HG02759 (cell line): ENCODE results near the gene ARCN1.
"Not testable (repeated sequence)": the region's sequence is repeated elsewhere in the genome, so short reads cannot be mapped to it uniquely, and the experiment has no call there.

Experiments used
- ATAC-seq: cut with Tn5 transposase; IDR thresholded peaks from one replicate; pipeline ENCODE4 v1.9.1; 2021; ENCODE audit warnings: mild to moderate bottlenecking, moderate library complexity; ENCODE audit not compliant: unreplicated experiment

ARCN1 gene

DNA sequence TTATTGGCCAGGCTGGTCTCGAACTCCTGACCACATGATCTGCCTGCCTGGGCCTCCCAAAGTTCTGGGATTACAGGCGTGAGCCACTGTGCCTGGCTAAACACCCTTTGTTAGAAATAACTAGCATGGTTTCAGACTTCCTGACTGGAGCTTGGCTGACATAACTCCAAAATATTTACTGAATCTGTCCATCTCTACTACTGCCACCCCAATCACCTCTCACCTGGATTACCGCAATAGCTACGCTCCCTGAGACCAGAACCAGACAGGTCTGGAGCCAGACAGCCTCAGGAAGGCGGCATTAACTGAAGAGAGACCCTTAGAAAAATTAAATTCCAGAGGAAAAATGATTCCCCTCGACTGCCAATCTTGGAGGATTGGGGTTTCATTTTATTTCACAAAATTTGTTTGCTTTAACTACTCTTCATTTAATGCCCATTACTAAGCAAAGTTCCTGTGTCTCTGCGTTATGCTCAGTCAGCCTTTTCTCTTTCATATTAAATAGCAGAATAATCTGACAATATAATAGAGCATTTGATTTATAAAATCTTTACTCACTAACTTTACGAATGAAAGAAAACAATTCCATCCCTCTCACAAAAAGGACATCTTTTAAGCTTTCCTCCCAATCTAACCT lies 28.1 kb upstream of the ARCN1 start:
- no peak for ATAC-seq

DNA sequence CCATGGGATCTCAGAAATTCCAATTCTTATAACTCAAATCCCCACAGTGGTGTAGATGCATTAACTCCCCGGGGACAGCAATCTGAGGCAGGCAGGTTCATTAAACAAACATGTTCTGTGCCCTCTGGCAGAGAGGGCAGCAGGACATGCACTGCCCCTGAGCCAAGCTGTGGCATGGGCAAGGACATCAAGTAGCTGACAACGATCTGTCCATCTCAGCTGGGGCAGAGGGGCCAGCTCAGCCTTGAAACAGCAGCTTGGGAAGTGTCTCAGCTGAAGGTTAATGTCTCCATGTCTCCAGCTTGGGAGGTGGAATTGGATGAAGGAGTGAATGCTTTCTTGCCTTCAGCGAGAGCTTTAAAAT lies 27.6 kb upstream of the ARCN1 start:
- ATAC-seq, result no peak

DNA sequence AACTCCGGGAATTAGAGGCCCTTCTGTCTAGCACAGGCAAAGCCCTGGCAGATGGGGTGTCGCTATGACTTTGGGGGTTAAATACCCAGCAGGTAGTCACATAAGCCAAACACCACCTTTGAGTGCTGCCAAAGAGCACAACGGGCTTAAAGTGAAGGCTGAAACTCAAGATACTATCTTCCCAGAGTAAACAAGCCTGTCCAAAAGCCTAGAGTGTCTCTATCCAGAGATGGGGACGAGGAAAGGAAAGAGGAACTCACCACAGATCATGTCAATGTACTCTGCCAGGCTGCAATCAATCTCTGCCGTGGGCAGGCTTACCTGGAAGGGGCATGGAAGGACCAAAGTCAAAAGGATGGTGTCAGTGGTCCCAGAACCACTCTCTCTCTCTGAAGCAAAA lies 26.7 kb upstream of the ARCN1 start:
- no peak for ATAC-seq

DNA sequence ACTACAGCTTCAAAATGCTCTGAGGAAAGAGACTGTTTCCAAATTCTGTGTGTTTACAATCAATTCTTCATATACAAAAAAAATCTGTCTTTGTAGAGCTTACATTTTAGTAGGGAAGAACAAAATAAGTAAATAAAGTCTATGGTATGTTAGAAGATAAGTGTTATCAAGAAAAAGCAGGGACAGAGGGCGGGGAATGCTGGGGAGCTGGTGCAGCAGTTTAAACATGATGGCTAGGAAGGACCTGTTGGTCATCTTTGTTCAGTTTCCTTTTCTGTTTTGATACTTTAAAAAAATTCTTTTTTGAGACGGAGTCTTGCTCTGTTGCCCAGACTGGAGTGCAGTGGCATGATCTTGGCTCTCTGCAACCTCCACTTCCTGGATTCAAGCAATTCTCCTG lies 25.1 kb upstream of the ARCN1 start:
- ATAC-seq, result no peak

DNA sequence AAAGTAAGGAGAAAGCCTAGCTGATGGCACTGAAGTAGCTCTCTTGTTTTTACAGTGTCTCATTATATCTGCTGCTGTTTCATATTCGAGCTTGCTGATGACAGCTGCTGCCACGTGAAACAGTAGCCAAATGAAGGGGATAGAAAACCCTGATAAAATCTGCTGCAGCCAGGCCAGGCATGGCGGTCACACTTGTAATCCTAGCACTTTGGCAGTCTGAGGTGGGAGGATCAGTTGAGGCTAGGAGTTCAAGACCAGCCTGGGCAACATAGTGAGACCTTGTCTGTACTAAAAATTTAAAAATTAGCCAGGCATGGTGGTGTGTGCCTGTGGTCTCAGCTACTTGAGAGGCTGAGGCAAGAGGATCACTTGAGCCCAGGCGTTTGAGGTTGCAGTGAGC lies 19.9 kb upstream of the ARCN1 start:
- no peak for ATAC-seq

DNA sequence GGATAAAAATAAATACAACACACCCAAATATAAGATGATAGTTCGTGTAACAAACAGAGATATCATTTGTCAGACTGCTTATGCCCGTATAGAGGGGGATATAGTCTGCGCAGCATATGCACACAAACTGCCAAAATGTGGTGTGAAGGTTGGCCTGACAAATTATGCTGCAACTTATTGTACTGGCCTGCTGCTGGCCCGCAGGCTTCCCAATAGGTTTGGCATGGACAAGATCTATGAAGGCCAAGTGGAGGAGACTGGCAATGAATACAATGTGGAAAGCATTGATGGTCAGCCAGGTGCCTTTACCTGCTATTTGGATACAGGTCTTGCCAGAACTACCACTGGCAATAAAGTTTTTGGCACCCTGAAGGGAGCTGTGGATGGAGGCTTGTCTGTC lies 11.4 kb upstream of the ARCN1 start:
- ATAC-seq, result no peak

DNA sequence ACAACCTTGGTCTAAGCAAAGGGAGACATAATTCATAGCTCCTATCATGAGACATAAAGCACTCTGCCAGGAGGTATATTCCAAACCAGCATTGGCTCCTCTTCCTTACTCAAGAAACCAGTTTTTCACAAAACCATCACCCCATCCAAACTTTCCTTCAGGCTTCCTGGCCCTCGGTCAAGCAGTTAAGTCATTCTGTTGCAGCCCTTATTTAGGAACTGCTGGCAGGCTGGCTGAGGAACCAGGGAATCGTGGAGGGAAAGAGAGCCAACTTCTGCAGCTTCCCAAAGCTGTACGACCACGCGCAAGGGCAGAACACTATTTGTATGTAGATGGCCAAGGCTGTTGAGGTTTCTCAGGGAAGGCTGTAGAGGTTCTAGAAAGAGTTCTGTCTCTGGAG lies 7.2 kb upstream of the ARCN1 start:
- no peak for ATAC-seq

DNA sequence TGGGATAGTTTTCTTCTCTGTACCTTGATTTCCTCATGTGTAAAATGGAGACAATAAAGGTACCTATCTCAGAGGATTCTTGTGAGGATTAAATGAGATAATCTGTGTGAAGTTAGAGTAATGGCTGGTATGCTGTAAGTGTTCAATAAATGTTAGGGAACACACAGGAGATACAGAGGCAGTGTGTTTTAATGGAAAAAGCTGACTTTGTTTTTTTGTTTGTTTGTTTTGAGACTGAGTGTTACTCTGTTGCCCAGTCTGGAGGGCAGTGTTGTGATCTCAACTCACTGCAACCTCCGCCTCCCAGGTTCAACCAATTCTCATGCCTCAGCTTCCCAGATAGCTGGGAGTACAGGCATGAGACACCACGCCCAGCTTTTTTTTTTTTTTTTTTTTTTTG lies 2.5 kb upstream of the ARCN1 start:
- no peak for ATAC-seq

DNA sequence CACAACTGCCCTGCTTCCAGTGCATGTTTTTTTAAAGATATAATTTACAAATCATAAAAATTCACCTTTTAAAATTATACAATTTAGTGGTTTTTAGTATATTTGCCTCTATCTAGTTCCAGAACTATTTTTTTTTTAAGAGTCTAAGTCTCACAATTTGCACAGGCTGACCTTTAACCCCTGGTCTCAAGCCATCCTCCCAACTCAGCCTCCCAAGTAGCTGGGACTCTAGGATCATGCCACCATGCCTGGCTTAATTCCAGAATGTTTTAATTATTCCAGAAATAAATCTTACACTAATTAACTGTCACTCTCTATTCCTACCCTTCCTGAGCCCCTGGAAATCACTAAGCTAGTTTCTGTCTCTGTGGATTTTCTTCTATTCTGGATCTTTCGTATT lies 1.4 kb upstream of the ARCN1 start:
- no peak for ATAC-seq

DNA sequence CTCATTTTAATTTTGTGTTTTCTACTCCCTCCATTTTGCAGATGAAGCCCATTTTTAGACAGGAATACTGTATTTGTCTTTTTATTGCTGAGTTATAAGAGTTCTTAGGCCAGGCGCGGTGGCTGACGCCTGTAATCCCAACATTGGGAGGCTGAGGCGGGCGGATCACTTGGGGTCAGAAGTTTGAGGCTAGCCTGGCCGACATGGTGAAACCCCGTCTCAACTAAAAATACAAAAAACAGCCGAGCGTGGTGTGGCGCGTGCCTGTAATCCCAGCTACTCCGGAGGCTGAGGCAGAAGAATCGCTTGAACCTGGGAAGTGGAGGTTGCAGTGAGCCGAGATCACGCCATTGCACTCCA lies 528 bp upstream of the ARCN1 start:
- ATAC-seq, result not testable (repeated sequence)

DNA sequence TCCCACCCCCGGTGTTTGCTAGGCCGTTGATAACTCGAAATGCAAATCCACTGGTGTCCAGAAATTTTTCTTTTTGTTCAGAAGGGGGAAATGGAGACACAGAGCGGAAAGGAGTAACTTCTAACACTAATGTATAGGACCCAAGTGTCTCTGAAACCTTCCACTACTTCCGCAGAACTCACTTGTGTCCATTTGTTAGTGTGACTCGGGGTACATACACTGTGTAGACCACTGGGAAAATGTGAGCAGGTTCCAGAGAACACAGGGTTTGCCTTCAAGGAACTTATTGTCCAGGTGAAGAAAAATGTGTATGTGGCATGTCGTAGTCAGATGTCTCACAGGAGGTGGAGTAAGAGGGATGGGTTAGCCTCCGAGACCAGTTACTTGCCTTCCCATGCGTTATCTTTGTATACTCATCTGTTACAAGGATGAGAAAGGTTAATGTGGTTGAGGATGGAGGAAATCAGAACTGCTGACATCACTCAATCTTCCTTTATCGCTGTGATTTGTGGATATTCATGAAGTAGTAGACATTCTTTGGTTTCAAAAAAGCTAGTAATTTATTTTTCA lies 857 bp downstream of the ARCN1 start:
- ATAC-seq, result peak; percentile 14

DNA sequence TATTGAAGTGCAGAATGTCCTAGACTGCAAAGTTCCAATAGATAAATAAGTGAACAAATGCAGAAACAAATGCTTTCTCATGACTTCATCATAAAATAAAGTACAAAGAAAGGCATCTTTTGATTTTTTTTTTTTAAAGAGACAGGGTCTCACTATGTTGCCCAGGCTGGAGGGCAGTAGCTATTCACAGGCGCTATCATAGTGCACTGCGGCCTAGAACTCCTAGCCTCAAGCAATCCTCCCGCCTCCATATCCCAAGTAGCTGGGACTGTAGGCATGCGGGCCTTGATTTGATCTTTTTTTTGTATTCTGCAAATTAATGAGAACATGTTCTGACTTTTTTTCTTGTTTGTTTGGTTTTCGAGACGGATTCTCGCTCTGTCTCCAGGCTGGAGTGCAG lies 2.4 kb downstream of the ARCN1 start:
- no peak for ATAC-seq

DNA sequence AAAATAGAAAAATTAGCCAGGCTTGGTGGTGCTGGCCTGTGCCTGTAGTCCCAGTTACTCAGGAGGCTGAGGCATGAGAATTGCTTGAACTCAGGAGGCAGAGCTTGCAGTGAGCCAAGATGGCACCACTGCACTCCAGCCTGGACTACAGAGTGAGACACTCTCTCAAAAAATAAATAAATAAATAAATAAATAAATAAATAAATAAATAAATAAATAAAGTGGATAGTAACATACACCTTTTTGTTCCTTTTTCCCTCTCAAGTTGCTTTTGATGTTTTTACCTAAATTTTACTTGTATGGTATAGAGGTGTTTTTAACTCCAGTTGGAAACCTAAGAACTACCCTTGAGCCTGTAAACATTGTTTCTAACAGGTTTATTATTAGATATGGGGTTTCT lies 5.8 kb downstream of the ARCN1 start:
- not testable (repeated sequence) for ATAC-seq

DNA sequence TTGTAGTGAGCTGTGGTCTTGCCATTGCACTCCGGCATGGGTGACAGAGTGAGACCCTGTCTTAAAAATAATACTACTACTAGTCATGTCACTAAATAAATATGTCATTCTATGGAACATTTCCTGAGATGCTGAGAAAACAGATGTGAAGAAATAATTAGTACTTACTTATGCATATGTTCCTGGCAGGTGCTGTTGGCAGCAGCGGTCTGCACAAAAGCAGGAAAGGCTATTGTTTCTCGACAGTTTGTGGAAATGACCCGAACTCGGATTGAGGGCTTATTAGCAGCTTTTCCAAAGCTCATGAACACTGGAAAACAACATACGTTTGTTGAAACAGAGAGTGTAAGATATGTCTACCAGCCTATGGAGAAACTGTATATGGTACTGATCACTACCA lies 8.8 kb downstream of the ARCN1 start:
- no peak for ATAC-seq

DNA sequence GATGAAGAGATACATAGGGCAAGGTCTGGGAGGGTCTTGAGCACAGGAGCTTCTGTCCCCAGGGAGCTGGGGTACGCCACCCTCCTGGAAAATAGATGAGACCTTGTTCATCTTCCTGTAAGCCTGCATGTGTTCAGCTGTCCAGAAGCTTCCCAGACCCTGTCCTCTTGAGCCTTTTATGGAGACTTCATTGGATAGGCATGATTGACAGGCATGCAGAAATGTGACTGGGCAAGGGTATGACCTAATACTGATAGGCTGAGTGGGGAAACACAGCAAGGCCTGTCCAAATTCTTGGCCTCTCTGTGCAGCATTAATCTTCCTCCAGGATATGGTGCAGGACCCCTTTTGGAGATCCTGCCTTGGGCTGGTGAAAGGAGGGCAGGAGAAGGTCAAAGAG lies 15.7 kb downstream of the ARCN1 start:
- no peak for ATAC-seq

DNA sequence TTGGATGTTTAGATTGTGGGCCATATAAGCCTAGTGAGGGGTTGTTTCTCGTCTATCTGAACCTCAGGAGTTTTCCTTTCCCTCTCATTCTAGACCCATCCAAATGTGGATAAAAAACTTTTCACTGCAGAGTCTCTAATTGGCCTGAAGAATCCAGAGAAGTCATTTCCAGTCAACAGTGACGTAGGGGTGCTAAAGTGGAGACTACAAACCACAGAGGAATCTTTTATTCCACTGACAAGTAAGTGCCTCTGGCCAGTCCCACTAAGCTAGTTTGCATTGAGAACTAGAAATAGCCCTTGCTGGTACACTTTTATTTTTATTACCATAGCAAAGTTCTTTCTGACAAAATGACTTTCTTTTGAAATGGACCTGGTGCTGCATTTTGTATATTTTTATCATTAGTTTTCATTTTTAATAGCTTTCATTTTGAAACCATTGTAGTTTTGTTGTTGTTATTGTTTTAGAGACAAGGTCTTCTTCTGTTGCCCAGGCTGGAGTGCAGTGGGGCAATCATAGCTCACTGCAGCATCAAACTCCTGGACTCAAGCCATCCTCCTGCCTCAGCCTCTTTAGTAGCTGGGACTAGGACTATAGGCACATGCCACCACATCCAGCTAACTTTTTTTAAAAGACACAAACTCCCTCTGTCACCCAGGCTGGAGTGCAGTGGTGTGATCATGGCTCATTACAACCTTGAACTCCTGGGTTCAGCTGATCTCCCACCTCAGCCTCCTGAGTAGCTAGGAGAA lies 20.6 kb downstream of the ARCN1 start:
- no peak for ATAC-seq

DNA sequence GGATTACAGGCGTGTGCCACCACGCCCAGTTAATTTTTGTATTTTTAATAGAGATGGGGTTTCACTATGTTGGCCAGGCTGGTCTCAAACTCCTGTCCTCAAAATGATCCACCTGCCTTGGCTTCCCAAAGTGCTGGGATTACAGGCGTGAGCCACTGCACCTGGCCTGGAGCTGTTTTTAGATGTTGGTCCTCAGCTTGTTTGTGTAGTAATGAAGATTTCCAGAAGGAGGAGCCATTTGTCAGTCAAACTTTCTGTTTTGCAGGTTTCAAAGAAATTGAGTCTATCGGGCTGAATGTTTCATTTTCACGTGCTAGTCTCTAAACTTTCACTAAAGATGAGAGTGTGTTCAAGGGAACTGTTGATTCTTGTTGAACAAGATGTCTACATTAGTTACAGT lies 22.8 kb downstream of the ARCN1 start:
- ATAC-seq, result not testable (repeated sequence)

DNA sequence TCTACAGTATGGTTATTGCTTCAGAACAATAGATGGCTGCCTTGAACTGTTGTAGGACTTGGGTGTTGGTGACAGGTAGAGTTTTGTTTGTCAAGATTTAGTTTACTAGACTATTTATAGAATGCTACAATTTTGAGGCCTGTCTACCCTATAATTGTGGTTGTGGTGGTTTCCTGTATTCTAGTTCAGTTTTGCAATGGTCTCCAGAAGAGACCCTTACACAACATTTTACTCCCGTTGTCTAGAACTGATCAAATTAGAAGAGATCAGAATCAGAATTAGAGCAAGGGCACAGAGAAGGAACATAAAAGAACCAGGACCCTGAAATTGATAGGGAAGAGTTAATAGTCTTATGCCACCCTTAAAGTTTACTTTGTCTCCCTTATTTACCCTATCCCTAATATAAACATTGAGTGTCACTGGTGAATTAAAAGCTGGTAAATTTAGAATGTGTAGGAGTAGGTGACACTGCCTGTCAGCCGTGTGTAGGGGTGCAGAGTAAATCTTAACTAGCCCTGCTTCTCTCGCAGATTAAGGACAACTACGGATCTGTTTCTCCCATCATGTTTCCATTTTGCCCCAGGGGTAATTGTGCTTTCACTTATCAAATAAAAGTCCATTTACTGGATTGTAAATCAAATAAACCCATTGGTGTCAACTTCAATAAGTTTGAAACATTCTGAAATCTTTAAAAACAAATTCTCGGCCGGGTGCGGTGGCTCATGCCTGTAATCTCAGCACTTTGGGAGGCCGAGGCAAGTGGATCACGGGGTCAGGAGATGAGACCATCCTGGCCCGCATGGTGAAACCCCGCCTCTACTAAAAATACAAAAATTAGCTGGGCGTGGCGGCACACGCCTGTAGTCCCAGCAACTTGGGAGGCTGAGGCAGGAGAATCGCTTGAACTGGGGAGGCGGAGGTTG lies 24.3 kb downstream of the ARCN1 start:
- ATAC-seq, result no peak

DNA sequence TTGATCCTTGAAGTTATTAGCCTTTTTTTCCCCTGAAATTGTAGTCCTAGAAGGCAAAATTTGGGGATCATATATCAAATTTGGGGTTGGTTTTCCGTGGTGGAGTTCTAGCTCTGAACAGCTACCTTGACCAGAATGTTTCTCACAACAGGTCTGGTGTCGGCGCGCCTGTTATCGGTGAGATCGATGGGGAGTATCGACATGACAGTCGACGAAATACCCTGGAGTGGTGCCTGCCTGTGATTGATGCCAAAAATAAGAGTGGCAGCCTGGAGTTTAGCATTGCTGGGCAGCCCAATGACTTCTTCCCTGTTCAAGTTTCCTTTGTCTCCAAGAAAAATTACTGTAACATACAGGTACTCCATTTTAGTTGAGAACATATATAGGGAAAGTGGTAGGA lies 25.3 kb downstream of the ARCN1 start:
- ATAC-seq, result no peak

DNA sequence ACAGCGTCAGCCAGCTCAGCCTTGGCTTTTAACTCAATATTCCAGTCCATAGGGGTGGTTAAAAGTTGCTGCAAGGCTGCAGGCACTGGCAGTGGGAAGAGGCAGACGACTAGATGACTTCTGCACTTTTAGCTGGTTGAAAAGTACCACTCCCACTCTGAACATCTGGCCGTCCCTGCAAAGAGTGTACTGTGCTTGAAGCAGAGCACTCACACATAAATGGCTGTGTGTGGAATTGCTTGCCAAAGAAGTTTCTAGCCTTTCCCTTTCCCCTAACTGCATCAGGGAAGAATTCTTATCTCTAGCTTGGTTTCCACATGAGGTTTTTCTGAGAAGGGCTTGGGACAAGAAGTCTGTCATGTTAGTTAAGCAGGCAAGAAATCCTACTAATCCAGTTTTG lies 30.1 kb downstream of the ARCN1 start:
- no peak for ATAC-seq

DNA sequence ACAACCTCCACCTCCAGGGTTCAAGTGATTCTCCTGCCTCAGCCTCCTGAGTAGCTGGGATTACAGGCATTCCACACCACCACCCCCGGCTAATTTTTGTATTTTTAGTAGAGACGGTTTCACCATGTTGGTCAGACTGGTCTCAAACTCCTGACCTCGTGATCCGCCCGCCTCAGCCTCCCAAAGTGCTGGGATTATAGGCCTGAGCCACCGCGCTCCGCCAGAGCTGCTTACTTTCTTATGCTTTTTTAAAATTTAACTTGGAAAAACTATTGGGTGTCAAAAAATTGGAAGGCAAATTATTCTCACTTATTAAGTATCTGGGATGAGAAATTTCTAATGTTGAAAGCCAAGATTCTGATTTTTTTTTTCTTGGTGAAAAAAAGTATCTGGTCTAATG lies 31.5 kb downstream of the ARCN1 start:
- not testable (repeated sequence) for ATAC-seq

DNA sequence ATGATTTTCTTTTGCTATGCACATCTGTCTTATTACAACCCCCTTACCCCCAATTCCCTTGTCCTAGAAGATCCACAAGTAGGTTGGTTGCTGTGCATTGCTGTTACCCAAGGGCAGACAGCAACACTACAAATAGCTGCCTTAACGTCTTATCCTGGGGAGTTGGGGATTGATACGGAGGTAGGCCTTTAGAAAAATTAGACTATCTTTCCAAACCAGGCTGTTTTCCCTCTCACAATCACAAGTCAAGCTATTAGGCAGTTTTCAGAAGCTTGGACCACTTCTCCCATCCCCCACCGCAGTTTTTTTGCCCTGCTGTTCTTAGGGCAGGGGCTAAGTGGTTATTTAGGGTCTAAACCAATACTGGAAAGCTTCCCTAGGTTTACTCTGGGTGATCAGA lies 32.4 kb downstream of the ARCN1 start:
- no peak for ATAC-seq
